ENCODE results near the gene RPS5.
"Not testable (repeated sequence)": the region's sequence is repeated elsewhere in the genome, so short reads cannot be mapped to it uniquely, and the experiment has no call there.

Gene RPS5

GRCh38 chr19:58385891-58386575 lies 1.0 kb upstream of the RPS5 start:
- no peak for DNase-seq (ENCODE audit: low spot score)

- DNase-seq (ENCODE audit: low spot score): no peak
These were observed 487 bp downstream of the RPS5 start for GRCh38 chr19:58387338-58388174.

- no peak for DNase-seq (ENCODE audit: low spot score)
These were observed 1.1 kb downstream of the RPS5 start for GRCh38 chr19:58388175-58388526.

- no peak for DNase-seq (ENCODE audit: low spot score)
These were observed 6.1 kb downstream of the RPS5 start for GRCh38 chr19:58392945-58393724.

GRCh38 chr19:58393725-58394033 lies 6.6 kb downstream of the RPS5 start:
- no peak for DNase-seq (ENCODE audit: low spot score)

- no peak for DNase-seq (ENCODE audit: low spot score)
These were observed 7.8 kb downstream of the RPS5 start for GRCh38 chr19:58394821-58395219.

GRCh38 chr19:58395220-58395978 lies 8.3 kb downstream of the RPS5 start, which contains the start of gene RNF225:
Gene RNF225 (plus strand): TSS chr19:58395656. CDS start chr19:58396090, 434 bp downstream.
- no peak for DNase-seq (ENCODE audit: low spot score)

- DNase-seq (ENCODE audit: low spot score): no peak
These were observed 9.0 kb downstream of the RPS5 start for GRCh38 chr19:58395979-58396627.

GRCh38 chr19:58396691-58397532 lies 9.8 kb downstream of the RPS5 start:
- no peak for DNase-seq (ENCODE audit: low spot score)

- no peak for DNase-seq (ENCODE audit: low spot score)
These were observed 10.5 kb downstream of the RPS5 start for GRCh38 chr19:58397533-58398037.

GRCh38 chr19:58398087-58398486 lies 11.0 kb downstream of the RPS5 start:
- no peak for DNase-seq (ENCODE audit: low spot score)

- DNase-seq (ENCODE audit: low spot score): no peak
These were observed 11.5 kb downstream of the RPS5 start for GRCh38 chr19:58398545-58398944.

GRCh38 chr19:58399903-58400302 lies 12.8 kb downstream of the RPS5 start:
- no peak for DNase-seq (ENCODE audit: low spot score)

- no peak for DNase-seq (ENCODE audit: low spot score)
These were observed 13.3 kb downstream of the RPS5 start for GRCh38 chr19:58400316-58400915.

- peak; percentile 99 for DNase-seq (ENCODE audit: low spot score)
These were observed 14.1 kb downstream of the RPS5 start for GRCh38 chr19:58400916-58401839.

- DNase-seq (ENCODE audit: low spot score): no peak
These were observed 14.9 kb downstream of the RPS5 start for GRCh38 chr19:58401840-58402421.

- not testable (repeated sequence) for DNase-seq (ENCODE audit: low spot score)
These were observed 16.9 kb downstream of the RPS5 start for GRCh38 chr19:58403920-58404478.

Measured in AG20443 (cell line).